GM12801 (cell line): Measurements from ENCODE around the gene FRMD1.

ENCODE experiments used
- CTCF ChIP-seq: IDR thresholded peaks from one replicate; pipeline ENCODE4 v1.5.1; 2011; ENCODE audit warnings: control low read depth; ENCODE audit not compliant: insufficient read length; ENCODE audit errors: extremely low read depth

The FRMD1 gene

GRCh38 chr6:168078943-168079405, at the start of gene FRMD1:
TSS of gene FRMD1 (minus strand) at chr6:168079212. CDS start at chr6:168079094, 118 bp downstream.
- TF ChIP-seq CTCF = no peak

GRCh38 chr6:168128006-168128630, 49.1 kb upstream of the FRMD1 start:
- TF ChIP-seq CTCF = no peak

DNA sequence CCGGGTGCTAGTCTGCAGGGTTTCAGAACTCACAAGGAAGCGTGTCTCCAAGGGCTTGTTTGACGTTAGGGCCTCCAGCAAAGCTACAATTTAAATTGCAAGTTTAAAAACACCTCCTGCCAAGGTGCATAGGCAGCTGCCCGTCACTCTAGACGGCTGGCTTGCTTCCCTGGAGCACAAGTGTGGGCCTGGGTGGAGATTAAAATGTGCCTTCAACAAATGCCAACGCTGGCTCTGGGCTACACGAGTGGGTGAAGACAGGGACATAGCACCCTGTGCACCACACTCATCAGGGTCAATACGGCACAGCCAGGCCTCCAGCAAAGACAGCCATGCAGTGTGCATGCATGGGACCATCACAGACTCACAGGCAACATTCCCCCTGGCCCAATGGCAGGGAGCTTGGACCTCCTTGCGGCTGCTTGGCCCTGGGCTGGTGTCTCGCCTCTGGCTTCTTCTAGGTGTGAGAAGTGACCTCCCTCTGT, 48.4 kb upstream of the FRMD1 start:
- TF ChIP-seq CTCF = no peak

DNA sequence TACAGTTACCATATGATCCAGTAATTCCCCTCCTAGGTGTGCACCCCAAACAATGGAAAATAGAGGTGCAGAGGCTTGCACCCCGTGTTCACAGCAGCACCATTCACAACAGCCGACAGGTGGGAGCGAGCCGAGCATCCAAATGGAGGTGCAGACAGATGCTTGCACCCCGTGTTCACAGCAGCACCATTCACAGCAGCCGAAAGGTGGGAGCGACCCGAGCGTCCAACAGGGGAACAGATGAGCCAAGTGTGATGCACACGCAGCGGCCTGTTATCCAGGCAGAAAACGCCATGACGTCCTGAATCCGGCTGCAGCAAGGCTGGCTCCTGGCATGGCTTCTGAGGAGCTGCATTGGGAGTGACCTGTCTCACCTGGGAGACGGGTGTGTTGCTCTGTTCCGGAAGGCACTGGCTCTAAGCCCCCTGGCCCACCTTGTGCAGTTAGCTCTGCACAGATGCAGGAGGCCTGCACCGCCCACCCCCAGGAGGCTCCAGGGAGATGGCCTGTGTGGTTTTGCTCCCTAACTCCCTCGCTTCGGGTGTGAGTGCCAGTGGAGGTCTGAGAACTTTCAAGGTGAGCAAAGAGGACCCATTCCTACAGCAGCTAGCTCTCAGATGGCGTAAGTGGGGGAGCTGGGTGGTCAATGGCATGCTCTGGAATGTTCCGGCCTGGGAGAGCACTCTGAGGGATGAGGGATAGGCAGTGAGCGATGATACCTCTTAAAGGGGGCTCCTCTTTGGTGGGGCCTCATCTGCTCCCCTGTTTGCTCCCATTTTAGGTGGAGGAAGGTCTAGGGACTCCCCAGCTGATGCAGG, 47.8 kb upstream of the FRMD1 start:
- TF ChIP-seq CTCF = no peak

DNA sequence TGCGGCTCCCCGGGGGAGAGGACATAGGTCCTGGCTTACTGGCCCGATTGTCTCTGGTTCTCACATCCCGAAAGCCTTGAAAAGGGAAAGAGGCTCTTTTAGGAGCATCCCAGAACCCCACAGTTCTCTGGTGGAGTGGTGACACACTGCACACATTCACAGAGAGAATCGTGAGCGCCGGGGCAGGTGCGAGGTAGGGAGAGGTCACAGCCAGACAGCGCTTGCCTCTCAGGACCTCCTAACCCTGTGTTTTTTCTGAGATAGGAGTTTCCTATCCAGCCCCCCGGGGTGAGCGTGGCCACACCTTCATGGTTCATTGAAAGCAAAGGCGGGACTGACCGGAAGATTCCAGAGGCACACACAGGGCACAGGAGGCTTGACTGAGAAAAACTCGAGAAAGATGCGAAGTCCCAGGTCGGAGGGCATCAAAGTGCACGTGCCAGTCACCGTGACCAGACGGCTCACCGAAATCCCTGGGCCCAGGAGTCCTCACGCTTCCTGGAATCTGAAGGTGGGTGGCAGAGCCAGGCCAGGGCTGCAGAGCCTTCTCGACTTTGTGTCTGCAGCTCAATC, 46.5 kb upstream of the FRMD1 start:
- no peak for TF ChIP-seq CTCF

GRCh38 chr6:168124921-168125320, 45.9 kb upstream of the FRMD1 start:
- TF ChIP-seq CTCF = no peak

DNA sequence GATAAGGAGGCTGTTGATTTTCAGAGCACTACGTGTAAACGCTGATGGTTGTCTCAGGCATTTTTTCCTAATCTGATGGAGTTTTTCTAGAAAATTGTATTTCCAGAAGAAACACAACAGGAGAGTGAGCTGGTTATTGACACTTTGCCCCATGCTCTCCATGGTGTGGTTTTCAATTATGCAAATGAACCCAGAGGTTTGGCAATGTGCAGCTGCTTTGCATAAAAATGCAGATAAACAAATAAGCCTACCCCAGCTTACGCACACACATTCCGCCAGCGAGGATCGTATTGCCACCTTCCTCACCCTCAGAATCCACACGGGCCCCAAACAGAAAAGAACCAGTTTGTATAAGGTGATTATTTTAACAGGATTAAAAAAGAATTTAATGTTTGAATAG, 45.1 kb upstream of the FRMD1 start:
- no peak for TF ChIP-seq CTCF
